NOMO-1 (cell line): ENCODE data around the gene GPC5.
A peak's percentile ranks its signal among the peaks of the same experiment; 100 is the strongest.
"Not testable (repeated sequence)": the region's sequence is repeated elsewhere in the genome, so short reads cannot be mapped to it uniquely, and the experiment has no call there.

Source experiments
- DNase-seq, 2 experiments: peaks; one replicate each; lab custom pipeline; 2025; ENCODE audit not compliant: unreplicated experiment in 2 of 2; lab: John Stamatoyannopoulos, UW

The GPC5 gene

GRCh38 chr13:91644806-91645205 lies 246.4 kb downstream of the GPC5 start:
- DNase-seq, result no peak

- peak in 1 of 2 experiments; percentile 2 for DNase-seq
Measured at GRCh38 chr13:91647361-91647990, 249.1 kb downstream of the GPC5 start.

- DNase-seq, result no peak
Measured at GRCh38 chr13:91648012-91648411, 249.6 kb downstream of the GPC5 start.

- no peak for DNase-seq
Measured at GRCh38 chr13:91649456-91649855, 251.0 kb downstream of the GPC5 start.

GRCh38 chr13:91652404-91653301 lies 254.2 kb downstream of the GPC5 start:
- DNase-seq, result no peak

GRCh38 chr13:91655731-91656130 lies 257.3 kb downstream of the GPC5 start:
- no peak for DNase-seq

- no peak for DNase-seq
Measured at GRCh38 chr13:91657283-91657682, 258.9 kb downstream of the GPC5 start.

- DNase-seq, result no peak
Measured at GRCh38 chr13:91659256-91660075, 261.0 kb downstream of the GPC5 start.

GRCh38 chr13:91660076-91660415 lies 261.6 kb downstream of the GPC5 start:
- no peak for DNase-seq

- no peak for DNase-seq
Measured at GRCh38 chr13:91661692-91662490, 263.5 kb downstream of the GPC5 start.

GRCh38 chr13:91664039-91664438 lies 265.6 kb downstream of the GPC5 start:
- no peak for DNase-seq

GRCh38 chr13:91667486-91667885 lies 269.1 kb downstream of the GPC5 start:
- DNase-seq, result no peak

- no peak for DNase-seq
Measured at GRCh38 chr13:91668866-91669495, 270.6 kb downstream of the GPC5 start.

- DNase-seq, result not testable (repeated sequence)
Measured at GRCh38 chr13:91674347-91674746, 275.9 kb downstream of the GPC5 start.

GRCh38 chr13:91684746-91685145 lies 286.3 kb downstream of the GPC5 start:
- DNase-seq, result no peak

- DNase-seq, result no peak
Measured at GRCh38 chr13:91690944-91691343, 292.5 kb downstream of the GPC5 start.

- DNase-seq, result no peak
Measured at GRCh38 chr13:91693466-91693865, 295.0 kb downstream of the GPC5 start.

GRCh38 chr13:91698308-91698707 lies 299.9 kb downstream of the GPC5 start:
- DNase-seq, result no peak

GRCh38 chr13:91698767-91699166 lies 300.3 kb downstream of the GPC5 start:
- DNase-seq, result no peak

- DNase-seq, result no peak
Measured at GRCh38 chr13:91699863-91700262, 301.4 kb downstream of the GPC5 start.
